HL-60 (cell line): ENCODE measurements around the gene FAM107B.

ENCODE experiments used
- DNase-seq, 2 experiments: peaks; one replicate each; pipeline ENCODE4 v3.0.0-alpha.2; 2010 to 2020; ENCODE audit warnings: low read depth in 1 of 2, low spot score in 1 of 2
- H3K27ac ChIP-seq: fragments of 250-450 bp; sonication (Bioruptor Pico); replicated peaks from 2 replicates; pipeline ENCODE4 v1.5.1; 2020; ENCODE audit warnings: mild to moderate bottlenecking, moderate library complexity
- H3K27me3 ChIP-seq: fragments of 250-450 bp; sonication (Bioruptor Pico); 2 replicates; pipeline ENCODE4 v1.5.1; 2021; ENCODE audit warnings: mild to moderate bottlenecking, moderate library complexity; ENCODE audit not compliant: insufficient read depth, poor library complexity, severe bottlenecking
- H3K4me3 ChIP-seq: replicated peaks from 2 replicates; pipeline ENCODE4 v1.5.1; 2011; ENCODE audit warnings: mild to moderate bottlenecking, control low read depth, low read length; ENCODE audit not compliant: insufficient read depth
- CTCF ChIP-seq: IDR thresholded peaks from one replicate; pipeline ENCODE4 v1.5.1; 2011; ENCODE audit warnings: low read length, control low read depth, inconsistent platforms; ENCODE audit not compliant: insufficient read depth
- GABPA ChIP-seq: IDR thresholded peaks from 2 replicates; pipeline ENCODE4 v1.6.1; 2012; ENCODE audit warnings: low read depth
- POLR2AphosphoS5 ChIP-seq: IDR thresholded peaks from 2 replicates; pipeline ENCODE4 v1.6.1; 2012; ENCODE audit warnings: low read depth
- REST ChIP-seq: IDR thresholded peaks from 2 replicates; pipeline ENCODE4 v1.6.1; 2012; ENCODE audit warnings: low read depth; ENCODE audit not compliant: insufficient replicate concordance
- SPI1 ChIP-seq: IDR thresholded peaks from 2 replicates; pipeline ENCODE4 v1.6.1; 2012; ENCODE audit warnings: low read depth, mild to moderate bottlenecking, borderline replicate concordance

FAM107B gene

DNA sequence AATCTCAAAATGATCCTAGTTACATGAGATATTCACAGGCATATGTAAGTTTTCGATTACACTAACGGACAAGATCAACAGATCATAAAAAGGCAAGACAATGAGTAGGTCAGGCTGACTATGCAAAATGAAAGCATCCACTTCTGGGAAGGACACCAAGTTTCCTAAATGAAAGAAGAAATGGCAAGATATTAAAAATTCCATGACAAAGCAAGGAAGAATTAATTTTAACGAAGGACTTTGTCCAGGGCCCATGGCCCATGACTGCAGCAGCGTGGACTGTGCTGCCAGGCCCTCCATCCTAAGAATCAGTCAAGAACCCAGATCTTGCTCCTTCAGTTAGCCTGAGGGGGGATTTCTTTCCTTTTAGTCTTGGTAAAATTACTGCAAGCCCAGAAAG, 261.6 kb downstream of the FAM107B start:
- TF ChIP-seq CTCF (no peak), POLR2AphosphoS5 (no peak), REST (no peak), GABPA (no peak), SPI1 (no peak)

GRCh38 chr10:14510346-14510745, 264.4 kb downstream of the FAM107B start:
- no peaks in the 10 kb centered on the region for H3K27me3 ChIP-seq
- H3K4me3 ChIP-seq = no peak overlapping the region
- H3K27ac ChIP-seq = no peak overlapping the region
- DNase-seq = no peak
- TF ChIP-seq POLR2AphosphoS5 (no peak), SPI1 (no peak), GABPA (no peak), CTCF (no peak), REST (no peak)

More for the DNA sequence above, 261.6 kb downstream of the FAM107B start:
- no peaks in the 10 kb centered on the region for H3K27me3 ChIP-seq
- H3K27ac ChIP-seq = no peak overlapping the region
- DNase-seq = no peak
- H3K4me3 ChIP-seq = no peak overlapping the region

GRCh38 chr10:14508725-14509124, 266.0 kb downstream of the FAM107B start:
- no peak for TF ChIP-seq GABPA
- no peak for TF ChIP-seq CTCF
- no peak for TF ChIP-seq SPI1
- no peak for TF ChIP-seq POLR2AphosphoS5
- no peaks in the 10 kb centered on the region for H3K27me3 ChIP-seq
- H3K4me3 ChIP-seq = no peak overlapping the region
- H3K27ac ChIP-seq = no peak overlapping the region
- no peak for DNase-seq

GRCh38 chr10:14507781-14508180, 266.9 kb downstream of the FAM107B start:
- Histone ChIP-seq H3K27ac (no peak overlapping the region), H3K27me3 (no peaks in the 10 kb centered on the region), H3K4me3 (no peak overlapping the region)
- TF ChIP-seq SPI1 (no peak), POLR2AphosphoS5 (no peak), REST (no peak), GABPA (no peak), CTCF (no peak)
- no peak for DNase-seq
